D721Med (cell line): ENCODE measurements around the gene EPX.

Experiments
- DNase-seq: peaks from one replicate; pipeline ENCODE4 v3.0.0; 2011; ENCODE audit warnings: low spot score; ENCODE audit not compliant: insufficient read length
- FAIRE-seq: peaks from 2 replicates; lab custom pipeline; 2011; peaks lifted over from hg19 to GRCh38; lab: Jason Lieb, UNC
- TF ChIP-seq, protein P1 (sequence below): IDR thresholded peaks from 2 replicates; pipeline ENCODE4 v1.5.1; 2012; ENCODE audit warnings: mild to moderate bottlenecking, control low read depth; ENCODE audit not compliant: insufficient read depth; ENCODE audit errors: missing control alignments

EPX gene

DNA sequence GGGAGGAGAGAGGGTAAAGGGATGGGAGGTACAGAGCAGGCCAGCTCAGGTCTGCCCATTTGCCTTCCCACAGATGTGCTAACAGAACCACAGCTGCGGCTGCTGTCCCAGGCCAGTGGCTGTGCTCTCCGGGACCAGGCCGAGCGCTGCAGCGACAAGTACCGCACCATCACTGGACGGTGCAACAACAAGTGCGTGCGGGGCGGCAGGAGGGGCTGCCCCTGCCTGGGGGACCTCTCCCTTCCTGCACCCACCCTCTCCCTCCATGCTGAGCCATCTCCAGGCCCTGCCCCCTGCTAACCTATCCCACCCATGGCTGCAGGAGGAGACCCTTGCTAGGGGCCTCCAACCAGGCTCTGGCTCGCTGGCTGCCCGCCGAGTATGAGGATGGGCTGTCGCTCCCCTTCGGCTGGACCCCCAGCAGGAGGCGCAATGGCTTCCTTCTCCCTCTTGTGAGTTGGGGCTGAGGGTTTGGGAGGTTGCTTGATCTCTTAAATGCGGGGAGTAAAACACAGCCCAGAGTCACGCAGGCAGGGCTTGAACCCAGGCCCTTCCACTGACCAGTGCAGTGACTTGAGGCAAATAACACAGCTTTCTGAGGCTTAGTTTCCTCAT is 1.2 kb downstream of the EPX start:
- no peak for DNase-seq
- TF ChIP-seq, protein P1, sequence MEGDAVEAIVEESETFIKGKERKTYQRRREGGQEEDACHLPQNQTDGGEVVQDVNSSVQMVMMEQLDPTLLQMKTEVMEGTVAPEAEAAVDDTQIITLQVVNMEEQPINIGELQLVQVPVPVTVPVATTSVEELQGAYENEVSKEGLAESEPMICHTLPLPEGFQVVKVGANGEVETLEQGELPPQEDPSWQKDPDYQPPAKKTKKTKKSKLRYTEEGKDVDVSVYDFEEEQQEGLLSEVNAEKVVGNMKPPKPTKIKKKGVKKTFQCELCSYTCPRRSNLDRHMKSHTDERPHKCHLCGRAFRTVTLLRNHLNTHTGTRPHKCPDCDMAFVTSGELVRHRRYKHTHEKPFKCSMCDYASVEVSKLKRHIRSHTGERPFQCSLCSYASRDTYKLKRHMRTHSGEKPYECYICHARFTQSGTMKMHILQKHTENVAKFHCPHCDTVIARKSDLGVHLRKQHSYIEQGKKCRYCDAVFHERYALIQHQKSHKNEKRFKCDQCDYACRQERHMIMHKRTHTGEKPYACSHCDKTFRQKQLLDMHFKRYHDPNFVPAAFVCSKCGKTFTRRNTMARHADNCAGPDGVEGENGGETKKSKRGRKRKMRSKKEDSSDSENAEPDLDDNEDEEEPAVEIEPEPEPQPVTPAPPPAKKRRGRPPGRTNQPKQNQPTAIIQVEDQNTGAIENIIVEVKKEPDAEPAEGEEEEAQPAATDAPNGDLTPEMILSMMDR: no peak
- FAIRE-seq: no peak

DNA sequence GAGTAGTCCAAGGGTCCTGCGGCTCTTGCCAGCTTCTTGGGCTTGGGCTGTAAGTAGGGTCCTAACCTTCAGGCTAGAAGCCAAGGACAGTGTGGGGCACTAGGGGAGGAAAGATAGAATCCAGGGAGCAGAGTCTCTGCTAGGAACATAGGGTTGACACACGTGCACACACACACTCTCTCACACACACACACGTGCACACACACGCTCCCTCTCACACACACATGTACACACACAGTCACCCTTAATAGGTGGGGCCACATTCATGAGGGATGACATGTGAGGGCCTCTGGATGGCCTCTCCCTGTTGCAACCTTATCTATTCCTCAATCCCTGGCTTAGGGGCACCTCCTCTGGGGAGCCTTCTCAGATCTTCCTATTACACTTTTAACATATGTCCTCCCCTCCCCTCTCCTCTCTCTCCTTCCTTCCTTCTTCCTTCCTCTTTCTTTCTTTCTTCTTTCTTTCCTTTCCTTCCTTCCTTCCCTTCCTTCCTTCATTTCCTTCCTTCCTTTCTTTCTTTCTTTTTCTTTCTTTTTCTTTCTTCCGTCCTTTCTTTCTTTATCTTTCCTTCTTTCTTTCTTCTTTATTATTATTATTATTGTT is 3.1 kb downstream of the EPX start:
- DNase-seq: no peak
- TF ChIP-seq, protein P1: no peak
- no peak for FAIRE-seq

DNA sequence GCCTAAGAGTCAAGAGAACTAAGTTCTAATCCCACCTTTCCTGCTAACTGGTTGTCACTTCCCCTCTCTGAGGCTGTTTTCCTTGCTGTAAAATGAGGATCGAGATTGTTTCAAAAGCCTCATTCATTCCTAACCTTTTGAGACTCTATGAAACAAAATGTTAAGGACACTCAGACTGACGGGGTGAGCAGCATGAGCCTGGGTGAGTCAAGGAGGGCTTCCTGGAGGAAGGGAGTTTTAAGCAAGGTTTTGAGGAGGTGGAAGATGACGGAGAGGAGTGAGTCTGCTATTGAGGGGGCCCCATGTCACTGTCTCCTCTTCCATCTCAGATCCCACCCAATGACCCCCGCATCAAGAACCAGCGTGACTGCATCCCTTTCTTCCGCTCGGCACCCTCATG is 4.1 kb downstream of the EPX start:
- no peak for FAIRE-seq
- no peak for DNase-seq
- TF ChIP-seq, protein P1: no peak

DNA sequence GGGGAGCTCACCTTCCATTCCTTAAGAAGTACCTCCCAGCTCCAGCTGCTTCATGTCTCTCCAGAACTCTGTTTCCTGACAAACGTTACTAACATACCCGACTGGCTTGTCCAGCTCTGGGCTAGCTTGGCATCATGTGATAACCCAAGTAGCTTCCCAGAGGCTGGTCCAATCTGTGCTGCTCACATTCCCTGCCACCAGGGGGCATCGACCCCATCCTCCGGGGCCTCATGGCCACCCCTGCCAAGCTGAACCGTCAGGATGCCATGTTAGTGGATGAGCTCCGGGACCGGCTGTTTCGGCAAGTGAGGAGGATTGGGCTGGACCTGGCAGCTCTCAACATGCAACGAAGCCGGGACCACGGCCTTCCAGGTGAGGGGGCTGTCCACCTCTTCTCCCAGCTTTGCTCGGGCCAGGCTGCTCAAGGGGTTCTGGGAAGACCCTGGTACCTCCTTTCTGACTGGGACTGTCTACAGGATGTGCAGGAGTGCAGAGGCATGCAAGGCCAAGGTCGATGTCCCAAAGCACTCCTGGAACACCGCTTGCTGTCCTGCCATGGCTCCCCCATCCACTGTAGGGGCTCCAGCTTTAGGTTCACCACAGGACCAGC is 7.6 kb downstream of the EPX start:
- TF ChIP-seq, protein P1: peak; percentile 81
- peak; percentile 53 for DNase-seq
- FAIRE-seq: no peak

- DNase-seq (no peak), FAIRE-seq (no peak)
- TF ChIP-seq, protein P1: no peak
These were observed 10.3 kb downstream of the EPX start for GRCh38 chr17:58202859-58203258.

DNA sequence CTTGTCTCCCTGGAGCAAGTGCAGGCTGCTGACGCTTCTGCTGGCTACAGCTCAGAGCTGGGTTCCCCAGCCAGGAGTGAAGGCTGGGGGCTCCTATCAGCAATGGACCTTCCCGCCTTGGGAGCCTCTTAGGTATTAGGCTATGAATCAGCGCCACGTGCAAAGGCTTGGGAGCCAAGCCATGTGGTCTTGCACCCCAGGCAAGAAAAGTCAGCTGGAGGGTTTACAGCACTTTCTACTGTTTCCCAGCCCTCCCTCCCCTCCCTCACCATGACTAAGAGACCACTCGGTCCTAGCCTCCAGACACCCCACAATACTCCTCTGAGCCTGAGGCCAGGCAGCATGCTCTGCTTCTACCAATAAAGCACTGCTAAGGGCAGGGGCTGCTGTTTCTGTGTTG is 12.3 kb downstream of the EPX start:
- TF ChIP-seq, protein P1: no peak
- no peak for DNase-seq

DNA sequence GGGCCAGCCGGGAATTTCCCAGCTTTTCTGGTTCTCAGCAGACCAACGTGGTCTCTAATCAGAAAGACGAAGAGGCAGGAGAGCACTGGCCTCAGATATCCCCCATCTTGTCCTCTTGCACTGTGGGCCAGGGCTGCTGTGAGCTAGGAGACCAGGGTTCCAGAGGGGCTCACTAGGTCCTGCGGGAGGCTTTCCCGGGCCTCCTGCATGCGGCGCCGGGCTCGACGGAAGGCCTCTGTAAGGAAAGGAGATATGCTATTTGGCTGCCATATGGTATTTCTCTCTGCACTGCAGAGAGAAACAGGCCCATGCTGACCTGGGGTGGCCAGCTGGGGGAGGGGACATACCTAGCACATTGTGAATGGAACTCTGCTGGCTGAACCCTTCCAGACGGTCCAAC is 13.4 kb downstream of the EPX start:
- FAIRE-seq: no peak

More for the DNA sequence above, 12.3 kb downstream of the EPX start:
- no peak for FAIRE-seq

More for the DNA sequence above, 13.4 kb downstream of the EPX start:
- TF ChIP-seq, protein P1: no peak
- no peak for DNase-seq
